HCT116 (cell line): ENCODE measurements around the gene CNTN5. TPM values are rescaled to one million over a fixed set of nuclear protein-coding genes. Genes with fewer than 3 reads are reported as not detected.

Source experiments
- ATAC-seq: fragments of 200-7000 bp; cut with Tn5 transposase; 2 replicates; pipeline ENCODE4 v1.9.1; 2020; ENCODE audit warnings: mild to moderate bottlenecking, moderate library complexity
- BruUV-seq: library from RNA; stranded (reverse); fragments of 400-500 nt; replicated peaks from 2 replicates; lab custom pipeline; 2021; lab: Mats Ljungman, UMichigan
- CTCF ChIA-PET: fragments of 300-600 bp; sonication (Branson Sonifier 250); formaldehyde crosslinking; loops from one replicate; lab custom pipeline; 2021; ENCODE audit warnings: antibody characterized with exemption; lab: Charles Lee
- POLR2A ChIA-PET: fragments of 300-600, 350-600 bp; sonication (Branson Sonifier 250); formaldehyde crosslinking; loops from one replicate; lab custom pipeline; 2021; ENCODE audit warnings: antibody characterized with exemption; lab: Charles Lee
- RAD21 ChIA-PET, 2 experiments: fragments of 300-600 bp; sonication (Branson Sonifier 250); formaldehyde crosslinking; loops; one replicate each; lab custom pipeline; 2023; ENCODE audit warnings: low total read pairs in 2 of 2; ENCODE audit not compliant: uncharacterized antibody in 2 of 2, unreplicated experiment in 2 of 2, low non-redundant PET in 1 of 2; lab: Charles Lee
- DNase-seq: peaks from one replicate; pipeline ENCODE4 v3.0.0-alpha.2; 2010; ENCODE audit warnings: low read depth, low spot score
- H2AFZ ChIP-seq: fragments of 200-600 bp; shearing (Covaris generic), sonication (generic); 2 replicates; pipeline ENCODE4 v1.6.1; 2017; ENCODE audit warnings: low read depth, mixed run types, mixed read lengths, antibody characterized with exemption, low read length; ENCODE audit not compliant: poor library complexity, severe bottlenecking
- H3K27ac ChIP-seq: 2 replicates; pipeline ENCODE4 v1.5.1; 2012; ENCODE audit warnings: low read depth, low read length
- H3K27me3 ChIP-seq: fragments of 200-600 bp; sonication (generic); 2 replicates; pipeline ENCODE4 v1.6.1; 2016; ENCODE audit warnings: mixed run types, low read length, mixed read lengths; ENCODE audit not compliant: insufficient read depth
- H3K36me3 ChIP-seq, 2 experiments: fragments of 200-500 bp in 1 of 2; fragments of 200-600 bp in 1 of 2; sonication (Bioruptor generic) in 1 of 2; sonication (generic) in 1 of 2; 2 replicates each; pipeline versions ENCODE4 v1.5.1 to v1.6.1; 2014 to 2016; ENCODE audit warnings: low read length in 2 of 2, inconsistent platforms in 1 of 2, mixed read lengths in 1 of 2, mixed run types in 1 of 2; ENCODE audit not compliant: insufficient read depth in 2 of 2, control insufficient read depth in 1 of 2
- H3K4me1 ChIP-seq, 2 experiments: fragments of 200-600 bp in 1 of 2; sonication (generic) in 1 of 2; 2 replicates each; pipeline versions ENCODE4 v1.5.1 to v1.6.1; 2012 to 2017; ENCODE audit warnings: low read length in 2 of 2, inconsistent platforms in 1 of 2, mild to moderate bottlenecking in 1 of 2, mixed read lengths in 1 of 2, mixed run types in 1 of 2, moderate library complexity in 1 of 2; ENCODE audit not compliant: insufficient read depth in 2 of 2, control insufficient read depth in 1 of 2
- H3K4me2 ChIP-seq: fragments of 200-600 bp; sonication (generic); 2 replicates; pipeline ENCODE4 v1.6.1; 2017; ENCODE audit warnings: mixed run types, low read length, mixed read lengths
- H3K4me3 ChIP-seq, 2 experiments: fragments of 200-600 bp in 1 of 2; sonication (generic) in 1 of 2; replicated peaks in 1 of 2; 2 replicates each; pipeline ENCODE4 v1.5.1; 2011 to 2016; ENCODE audit warnings: low read length in 2 of 2, control low read depth in 1 of 2, low read depth in 1 of 2, mild to moderate bottlenecking in 1 of 2, mixed read lengths in 1 of 2, mixed run types in 1 of 2
- H3K79me2 ChIP-seq: fragments of 200-600 bp; sonication (generic); 2 replicates; pipeline ENCODE4 v1.6.1; 2017; ENCODE audit warnings: mild to moderate bottlenecking, mixed run types, low read length, moderate library complexity, mixed read lengths; ENCODE audit not compliant: insufficient read depth
- H3K9ac ChIP-seq: fragments of 200-600 bp; sonication (generic); 2 replicates; pipeline ENCODE4 v1.6.1; 2016; ENCODE audit warnings: low read length, mixed read lengths
- H3K9me2 ChIP-seq: fragments of 200-600 bp; sonication (generic), shearing (Covaris generic); 2 replicates; pipeline ENCODE4 v1.6.1; 2017; ENCODE audit warnings: mixed run types, mild to moderate bottlenecking, moderate library complexity; ENCODE audit not compliant: insufficient read depth
- H3K9me3 ChIP-seq, 2 experiments: fragments of 200-500 bp in 1 of 2; fragments of 200-600 bp in 1 of 2; sonication (Bioruptor generic) in 1 of 2; sonication (generic) in 1 of 2; 2 replicates each; pipeline ENCODE4 v1.6.1; 2014 to 2017; ENCODE audit warnings: low read length in 2 of 2, mixed read lengths in 2 of 2, inconsistent platforms in 1 of 2, low read depth in 1 of 2, mild to moderate bottlenecking in 1 of 2, mixed run types in 1 of 2, moderate library complexity in 1 of 2; ENCODE audit not compliant: control insufficient read depth in 1 of 2, insufficient read depth in 1 of 2
- H4K20me1 ChIP-seq: fragments of 200-600 bp; sonication (generic), shearing (Covaris generic); 2 replicates; pipeline ENCODE4 v1.6.1; 2017; ENCODE audit warnings: mixed run types, mild to moderate bottlenecking, moderate library complexity; ENCODE audit not compliant: insufficient read depth
- CBX3 ChIP-seq: IDR thresholded peaks from 2 replicates; pipeline ENCODE4 v1.6.1; 2012; ENCODE audit warnings: low read depth
- CEBPB ChIP-seq: IDR thresholded peaks from 2 replicates; pipeline ENCODE4 v1.6.1; 2012; ENCODE audit warnings: low read depth
- EGR1 ChIP-seq: IDR thresholded peaks from 2 replicates; pipeline ENCODE4 v1.6.1; 2012; ENCODE audit warnings: low read depth
- EZH2 ChIP-seq: fragments of 200-600 bp; sonication (generic); IDR thresholded peaks from 2 replicates; pipeline ENCODE4 v1.6.1; 2017; ENCODE audit warnings: antibody characterized with exemption, mixed run types
- EZH2phosphoT487 ChIP-seq: fragments of 200-600 bp; IDR thresholded peaks from 2 replicates; pipeline ENCODE4 v1.6.1; 2018; ENCODE audit warnings: antibody characterized with exemption, borderline replicate concordance
- FOSL1 ChIP-seq: IDR thresholded peaks from 2 replicates; pipeline ENCODE4 v1.6.1; 2012; ENCODE audit warnings: low read depth
- SIN3A ChIP-seq: IDR thresholded peaks from 2 replicates; pipeline ENCODE4 v1.6.1; 2012; ENCODE audit warnings: low read depth
- SP1 ChIP-seq: IDR thresholded peaks from 2 replicates; pipeline ENCODE4 v1.6.1; 2012; ENCODE audit warnings: low read depth
- SRF ChIP-seq: IDR thresholded peaks from 2 replicates; pipeline ENCODE4 v1.6.1; 2012; ENCODE audit warnings: low read depth
- TCF7L2 ChIP-seq: IDR thresholded peaks from 2 replicates; pipeline ENCODE4 v1.7.0; 2011; ENCODE audit warnings: borderline replicate concordance, inconsistent platforms; ENCODE audit not compliant: insufficient read depth, insufficient read length; ENCODE audit errors: extremely low read depth
- ZFX ChIP-seq: fragments of 450-650 bp; IDR thresholded peaks from 2 replicates; pipeline ENCODE4 v1.6.1; 2017
- intact Hi-C: fragments of 100-400 bp; cut with micrococcal nuclease; formaldehyde crosslinking; loops from 2 replicates; pipeline ENCODE4 v1.10.0; 2022
- total RNA-seq: library from RNA; stranded (reverse); gene quantifications from one replicate; pipeline ENCODE4 v1.2.1, GENCODE V29; 2021; ENCODE audit not compliant: unreplicated experiment
- TF ChIP-seq, protein P1 (sequence below), 3 experiments: fragments of 200-600 bp in 1 of 3; sonication (generic) in 1 of 3; IDR thresholded peaks in 2 of 3; conservative IDR thresholded peaks in 1 of 3; 2 replicates each; pipeline ENCODE4 v1.5.1; 2012 to 2017; ENCODE audit warnings: low read depth in 2 of 3, low read length in 2 of 3, antibody characterized with exemption in 1 of 3, borderline replicate concordance in 1 of 3, control low read depth in 1 of 3, mild to moderate bottlenecking in 1 of 3, mixed read lengths in 1 of 3, mixed run types in 1 of 3, moderate library complexity in 1 of 3; ENCODE audit not compliant: insufficient read depth in 1 of 3
- TF ChIP-seq, protein P2 (sequence below): IDR thresholded peaks from 2 replicates; pipeline ENCODE4 v1.6.1; 2012; ENCODE audit warnings: low read depth
- TF ChIP-seq, protein P3 (sequence below): IDR thresholded peaks from 2 replicates; pipeline ENCODE4 v1.6.1; 2012
- TF ChIP-seq, protein P4 (sequence below): IDR thresholded peaks from 2 replicates; pipeline ENCODE4 v1.6.1; 2011; ENCODE audit warnings: mild to moderate bottlenecking, low read length, moderate library complexity; ENCODE audit not compliant: insufficient replicate concordance; ENCODE audit errors: extremely low read depth

The CNTN5 gene
- total RNA-seq, 1 experiment from 2014 or later, result not detected

DNA sequence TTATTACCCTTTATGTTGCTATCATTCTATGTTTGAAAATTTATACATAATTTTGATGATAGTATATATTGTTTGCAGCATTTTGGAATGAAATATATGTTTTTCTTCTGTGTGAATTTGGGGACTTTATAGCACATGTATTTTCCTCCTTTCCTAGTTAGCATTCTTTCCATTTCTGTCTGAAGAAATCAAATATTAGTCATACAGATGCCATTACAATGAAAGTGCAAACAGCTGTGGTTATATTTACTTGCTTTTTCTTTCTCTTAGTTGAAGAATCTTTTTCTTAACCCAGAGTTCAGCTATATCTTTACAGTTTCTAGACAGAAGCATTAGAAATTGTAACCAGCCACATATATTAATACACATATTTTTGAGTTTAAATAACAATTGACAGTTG, 913.3 kb downstream of the CNTN5 start (continued):
- TF ChIP-seq, protein P1, sequence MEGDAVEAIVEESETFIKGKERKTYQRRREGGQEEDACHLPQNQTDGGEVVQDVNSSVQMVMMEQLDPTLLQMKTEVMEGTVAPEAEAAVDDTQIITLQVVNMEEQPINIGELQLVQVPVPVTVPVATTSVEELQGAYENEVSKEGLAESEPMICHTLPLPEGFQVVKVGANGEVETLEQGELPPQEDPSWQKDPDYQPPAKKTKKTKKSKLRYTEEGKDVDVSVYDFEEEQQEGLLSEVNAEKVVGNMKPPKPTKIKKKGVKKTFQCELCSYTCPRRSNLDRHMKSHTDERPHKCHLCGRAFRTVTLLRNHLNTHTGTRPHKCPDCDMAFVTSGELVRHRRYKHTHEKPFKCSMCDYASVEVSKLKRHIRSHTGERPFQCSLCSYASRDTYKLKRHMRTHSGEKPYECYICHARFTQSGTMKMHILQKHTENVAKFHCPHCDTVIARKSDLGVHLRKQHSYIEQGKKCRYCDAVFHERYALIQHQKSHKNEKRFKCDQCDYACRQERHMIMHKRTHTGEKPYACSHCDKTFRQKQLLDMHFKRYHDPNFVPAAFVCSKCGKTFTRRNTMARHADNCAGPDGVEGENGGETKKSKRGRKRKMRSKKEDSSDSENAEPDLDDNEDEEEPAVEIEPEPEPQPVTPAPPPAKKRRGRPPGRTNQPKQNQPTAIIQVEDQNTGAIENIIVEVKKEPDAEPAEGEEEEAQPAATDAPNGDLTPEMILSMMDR (IDR thresholded peaks at IDR 0.05 in 2 of 3, conservative IDR thresholded peaks at IDR 0.05 in 1 of 3; ENCODE audit: borderline replicate concordance in 1 of 3, insufficient read depth in 1 of 3, low read depth in 2 of 3, low read length in 2 of 3), result no peak
- no peak for TF ChIP-seq FOSL1
- no peak for TF ChIP-seq SRF
- no peak for TF ChIP-seq SIN3A
- no peak for TF ChIP-seq EZH2
- TF ChIP-seq, all 23 proteins: peak for 0

DNA sequence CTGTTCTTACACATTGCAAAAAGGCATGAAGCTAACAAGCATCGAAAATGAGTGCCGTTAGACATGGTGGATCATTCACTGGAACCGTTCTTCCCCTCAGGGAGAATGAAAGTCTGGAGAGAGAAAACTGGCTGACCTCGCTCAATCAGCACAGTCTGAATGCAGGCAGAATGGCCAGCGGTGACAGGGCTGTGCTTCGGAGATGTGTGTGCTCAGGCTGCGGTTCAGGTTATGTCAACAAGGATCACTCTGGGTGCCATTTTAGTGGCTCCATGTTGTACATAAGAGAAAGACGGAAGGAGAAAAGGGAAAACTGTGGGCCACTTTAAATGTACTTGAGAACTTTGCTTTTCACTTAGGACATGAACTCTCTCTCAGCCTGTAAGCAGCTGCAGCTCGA, 916.6 kb downstream of the CNTN5 start:
- intact Hi-C loops, result no loop called here
- no peak overlapping the region for H2AFZ ChIP-seq
- no peak overlapping the region for H3K4me2 ChIP-seq
- ChIA-PET POLR2A (no interaction called here), RAD21 (no interaction called here), CTCF (no interaction called here)
- no peaks in the 10 kb centered on the region for H3K4me1 ChIP-seq
- ATAC-seq (no peak), DNase-seq (no peak)
- H3K36me3 ChIP-seq, result no peaks in the 10 kb centered on the region
- no peaks in the 10 kb centered on the region for H3K79me2 ChIP-seq
- no peaks in the 10 kb centered on the region for H4K20me1 ChIP-seq
- no TSS peak for BruUV-seq
- H3K4me3 ChIP-seq, result no peak overlapping the region
- H3K9ac ChIP-seq, result no peak overlapping the region
- H3K27ac ChIP-seq, result no peak overlapping the region
- H3K9me2 ChIP-seq, result no peaks in the 10 kb centered on the region
- no peaks in the 10 kb centered on the region for H3K27me3 ChIP-seq
- H3K9me3 ChIP-seq, result peaks cover 0 to 5% of the 10 kb centered on the region in 2 experiments; a peak in 2 of 4 replicates
- TF ChIP-seq, protein P1 (IDR thresholded peaks at IDR 0.05 in 2 of 3, conservative IDR thresholded peaks at IDR 0.05 in 1 of 3; ENCODE audit: borderline replicate concordance in 1 of 3, insufficient read depth in 1 of 3, low read depth in 2 of 3, low read length in 2 of 3), result no peak
- TF ChIP-seq EGR1 (no peak), SRF (no peak), CBX3 (no peak), FOSL1 (no peak), SP1 (no peak), TCF7L2 (no peak), EZH2phosphoT487 (no peak), CEBPB (no peak), ZFX (no peak)
- TF ChIP-seq, protein P2, sequence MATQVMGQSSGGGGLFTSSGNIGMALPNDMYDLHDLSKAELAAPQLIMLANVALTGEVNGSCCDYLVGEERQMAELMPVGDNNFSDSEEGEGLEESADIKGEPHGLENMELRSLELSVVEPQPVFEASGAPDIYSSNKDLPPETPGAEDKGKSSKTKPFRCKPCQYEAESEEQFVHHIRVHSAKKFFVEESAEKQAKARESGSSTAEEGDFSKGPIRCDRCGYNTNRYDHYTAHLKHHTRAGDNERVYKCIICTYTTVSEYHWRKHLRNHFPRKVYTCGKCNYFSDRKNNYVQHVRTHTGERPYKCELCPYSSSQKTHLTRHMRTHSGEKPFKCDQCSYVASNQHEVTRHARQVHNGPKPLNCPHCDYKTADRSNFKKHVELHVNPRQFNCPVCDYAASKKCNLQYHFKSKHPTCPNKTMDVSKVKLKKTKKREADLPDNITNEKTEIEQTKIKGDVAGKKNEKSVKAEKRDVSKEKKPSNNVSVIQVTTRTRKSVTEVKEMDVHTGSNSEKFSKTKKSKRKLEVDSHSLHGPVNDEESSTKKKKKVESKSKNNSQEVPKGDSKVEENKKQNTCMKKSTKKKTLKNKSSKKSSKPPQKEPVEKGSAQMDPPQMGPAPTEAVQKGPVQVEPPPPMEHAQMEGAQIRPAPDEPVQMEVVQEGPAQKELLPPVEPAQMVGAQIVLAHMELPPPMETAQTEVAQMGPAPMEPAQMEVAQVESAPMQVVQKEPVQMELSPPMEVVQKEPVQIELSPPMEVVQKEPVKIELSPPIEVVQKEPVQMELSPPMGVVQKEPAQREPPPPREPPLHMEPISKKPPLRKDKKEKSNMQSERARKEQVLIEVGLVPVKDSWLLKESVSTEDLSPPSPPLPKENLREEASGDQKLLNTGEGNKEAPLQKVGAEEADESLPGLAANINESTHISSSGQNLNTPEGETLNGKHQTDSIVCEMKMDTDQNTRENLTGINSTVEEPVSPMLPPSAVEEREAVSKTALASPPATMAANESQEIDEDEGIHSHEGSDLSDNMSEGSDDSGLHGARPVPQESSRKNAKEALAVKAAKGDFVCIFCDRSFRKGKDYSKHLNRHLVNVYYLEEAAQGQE, result no peak
- TF ChIP-seq, protein P3, sequence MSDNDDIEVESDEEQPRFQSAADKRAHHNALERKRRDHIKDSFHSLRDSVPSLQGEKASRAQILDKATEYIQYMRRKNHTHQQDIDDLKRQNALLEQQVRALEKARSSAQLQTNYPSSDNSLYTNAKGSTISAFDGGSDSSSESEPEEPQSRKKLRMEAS, result no peak
- TF ChIP-seq, protein P4, sequence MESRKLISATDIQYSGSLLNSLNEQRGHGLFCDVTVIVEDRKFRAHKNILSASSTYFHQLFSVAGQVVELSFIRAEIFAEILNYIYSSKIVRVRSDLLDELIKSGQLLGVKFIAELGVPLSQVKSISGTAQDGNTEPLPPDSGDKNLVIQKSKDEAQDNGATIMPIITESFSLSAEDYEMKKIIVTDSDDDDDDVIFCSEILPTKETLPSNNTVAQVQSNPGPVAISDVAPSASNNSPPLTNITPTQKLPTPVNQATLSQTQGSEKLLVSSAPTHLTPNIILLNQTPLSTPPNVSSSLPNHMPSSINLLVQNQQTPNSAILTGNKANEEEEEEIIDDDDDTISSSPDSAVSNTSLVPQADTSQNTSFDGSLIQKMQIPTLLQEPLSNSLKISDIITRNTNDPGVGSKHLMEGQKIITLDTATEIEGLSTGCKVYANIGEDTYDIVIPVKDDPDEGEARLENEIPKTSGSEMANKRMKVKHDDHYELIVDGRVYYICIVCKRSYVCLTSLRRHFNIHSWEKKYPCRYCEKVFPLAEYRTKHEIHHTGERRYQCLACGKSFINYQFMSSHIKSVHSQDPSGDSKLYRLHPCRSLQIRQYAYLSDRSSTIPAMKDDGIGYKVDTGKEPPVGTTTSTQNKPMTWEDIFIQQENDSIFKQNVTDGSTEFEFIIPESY, result no peak
